HG03103 (cell line): ENCODE data around the gene MEIS2.

Experiments used
- ATAC-seq: cut with Tn5 transposase; IDR thresholded peaks from one replicate; pipeline ENCODE4 v1.9.1; 2021; ENCODE audit warnings: low read depth; ENCODE audit not compliant: unreplicated experiment

Gene MEIS2

GRCh38 chr15:36972704-36973103, 127.6 kb downstream of the MEIS2 start:
- no peak for ATAC-seq

GRCh38 chr15:36970522-36970921, 129.8 kb downstream of the MEIS2 start:
- no peak for ATAC-seq

GRCh38 chr15:36967929-36968328, 132.4 kb downstream of the MEIS2 start:
- ATAC-seq = no peak

GRCh38 chr15:36966708-36967107, 133.6 kb downstream of the MEIS2 start:
- ATAC-seq = no peak

GRCh38 chr15:36965570-36966342, 134.6 kb downstream of the MEIS2 start:
- ATAC-seq = no peak

GRCh38 chr15:36964626-36965025, 135.7 kb downstream of the MEIS2 start:
- no peak for ATAC-seq

- no peak for ATAC-seq
These were observed 138.4 kb downstream of the MEIS2 start for GRCh38 chr15:36961956-36962355.

- ATAC-seq = no peak
These were observed 139.5 kb downstream of the MEIS2 start for GRCh38 chr15:36960947-36961227.

GRCh38 chr15:36960179-36960946, 140.0 kb downstream of the MEIS2 start:
- no peak for ATAC-seq

GRCh38 chr15:36959746-36960145, 140.6 kb downstream of the MEIS2 start:
- ATAC-seq = no peak

GRCh38 chr15:36958606-36959005, 141.7 kb downstream of the MEIS2 start:
- ATAC-seq = no peak

GRCh38 chr15:36954486-36954885, 145.9 kb downstream of the MEIS2 start:
- no peak for ATAC-seq

- no peak for ATAC-seq
These were observed 147.0 kb downstream of the MEIS2 start for GRCh38 chr15:36953346-36953745.

- ATAC-seq = no peak
These were observed 148.6 kb downstream of the MEIS2 start for GRCh38 chr15:36951731-36952247.

GRCh38 chr15:36950371-36950770, 150.0 kb downstream of the MEIS2 start:
- ATAC-seq = no peak

- no peak for ATAC-seq
These were observed 151.4 kb downstream of the MEIS2 start for GRCh38 chr15:36948982-36949381.

GRCh38 chr15:36947035-36947719, 153.2 kb downstream of the MEIS2 start:
- no peak for ATAC-seq

GRCh38 chr15:36944442-36944841, 155.9 kb downstream of the MEIS2 start:
- no peak for ATAC-seq

GRCh38 chr15:36943508-36944361, 156.6 kb downstream of the MEIS2 start:
- ATAC-seq = no peak

GRCh38 chr15:36942248-36942827, 158.0 kb downstream of the MEIS2 start:
- ATAC-seq = no peak
